IMR-90 (cell line): Measurements from ENCODE around the gene BMAL2.

Source experiments
- CEBPB ChIP-seq: IDR thresholded peaks from 2 replicates; pipeline ENCODE4 v1.6.1; 2012; ENCODE audit warnings: low read depth, low read length, improper control_type of control experiment
- CHD1 ChIP-seq: IDR thresholded peaks from 2 replicates; pipeline ENCODE4 v1.6.1; 2012; ENCODE audit warnings: low read depth, low read length, improper control_type of control experiment
- MAFK ChIP-seq: IDR thresholded peaks from 2 replicates; pipeline ENCODE4 v1.6.1; 2012; ENCODE audit warnings: low read depth, low read length, improper control_type of control experiment
- MAZ ChIP-seq: IDR thresholded peaks from 2 replicates; pipeline ENCODE4 v1.6.1; 2012; ENCODE audit warnings: low read depth, mild to moderate bottlenecking, low read length, improper control_type of control experiment, moderate library complexity, borderline replicate concordance
- MXI1 ChIP-seq: IDR thresholded peaks from 2 replicates; pipeline ENCODE4 v1.6.1; 2012; ENCODE audit warnings: low read depth, mild to moderate bottlenecking, low read length, moderate library complexity, borderline replicate concordance
- POLR2A ChIP-seq: IDR thresholded peaks from 2 replicates; pipeline ENCODE4 v1.6.1; 2012; ENCODE audit warnings: mild to moderate bottlenecking, low read depth, low read length
- RAD21 ChIP-seq: IDR thresholded peaks from 2 replicates; pipeline ENCODE4 v1.6.1; 2012; ENCODE audit warnings: low read length, improper control_type of control experiment
- RCOR1 ChIP-seq: IDR thresholded peaks from 2 replicates; pipeline ENCODE4 v1.6.1; 2012; ENCODE audit warnings: mild to moderate bottlenecking, low read length, improper control_type of control experiment; ENCODE audit not compliant: insufficient replicate concordance
- SMC3 ChIP-seq: fragments of 150-350 bp; IDR thresholded peaks from 2 replicates; pipeline ENCODE4 v1.6.1; 2016; ENCODE audit warnings: low read depth, mild to moderate bottlenecking, antibody characterized with exemption, low read length, moderate library complexity
- USF2 ChIP-seq: fragments of 150-350 bp; IDR thresholded peaks from 2 replicates; pipeline ENCODE4 v1.6.1; 2017; ENCODE audit warnings: mild to moderate bottlenecking, antibody characterized with exemption, low read length, low read depth
- TF ChIP-seq, protein P1 (sequence below): conservative IDR thresholded peaks from 2 replicates; pipeline ENCODE4 v1.5.1; 2012; ENCODE audit warnings: mild to moderate bottlenecking, low read depth, low read length, improper control_type of control experiment

DNA sequence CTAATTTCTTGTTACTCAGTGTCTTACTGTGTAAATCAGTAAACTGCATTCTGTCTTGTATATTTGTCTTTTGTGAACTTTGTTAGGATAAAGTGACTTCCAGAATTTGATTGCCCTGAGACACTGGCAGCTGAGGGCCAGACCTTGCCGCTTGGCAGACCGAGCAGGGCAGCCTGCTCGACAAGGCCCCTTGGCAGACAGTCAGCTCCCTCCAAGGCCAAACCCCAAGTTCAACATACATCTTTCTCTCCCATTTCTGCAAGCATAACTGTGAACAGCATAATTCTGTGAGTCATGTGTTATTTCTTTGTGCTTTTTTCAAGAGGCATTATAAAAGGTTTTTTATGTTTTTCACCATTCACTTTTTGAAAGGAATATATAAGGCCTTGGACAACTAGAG is 39.2 kb upstream of the BMAL2 start:
- TF ChIP-seq POLR2A (no peak), USF2 (no peak), RCOR1 (no peak), RAD21 (no peak), CHD1 (no peak), CEBPB (no peak), MAZ (no peak), MAFK (no peak), SMC3 (no peak), MXI1 (no peak)
- TF ChIP-seq, protein P1, sequence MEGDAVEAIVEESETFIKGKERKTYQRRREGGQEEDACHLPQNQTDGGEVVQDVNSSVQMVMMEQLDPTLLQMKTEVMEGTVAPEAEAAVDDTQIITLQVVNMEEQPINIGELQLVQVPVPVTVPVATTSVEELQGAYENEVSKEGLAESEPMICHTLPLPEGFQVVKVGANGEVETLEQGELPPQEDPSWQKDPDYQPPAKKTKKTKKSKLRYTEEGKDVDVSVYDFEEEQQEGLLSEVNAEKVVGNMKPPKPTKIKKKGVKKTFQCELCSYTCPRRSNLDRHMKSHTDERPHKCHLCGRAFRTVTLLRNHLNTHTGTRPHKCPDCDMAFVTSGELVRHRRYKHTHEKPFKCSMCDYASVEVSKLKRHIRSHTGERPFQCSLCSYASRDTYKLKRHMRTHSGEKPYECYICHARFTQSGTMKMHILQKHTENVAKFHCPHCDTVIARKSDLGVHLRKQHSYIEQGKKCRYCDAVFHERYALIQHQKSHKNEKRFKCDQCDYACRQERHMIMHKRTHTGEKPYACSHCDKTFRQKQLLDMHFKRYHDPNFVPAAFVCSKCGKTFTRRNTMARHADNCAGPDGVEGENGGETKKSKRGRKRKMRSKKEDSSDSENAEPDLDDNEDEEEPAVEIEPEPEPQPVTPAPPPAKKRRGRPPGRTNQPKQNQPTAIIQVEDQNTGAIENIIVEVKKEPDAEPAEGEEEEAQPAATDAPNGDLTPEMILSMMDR: no peak
